ENCODE data around the gene ZC3H12D. TPM values are rescaled to one million over a fixed set of nuclear protein-coding genes. Genes with fewer than 3 reads are reported as not detected.

ZC3H12D gene
- total and polyA plus RNA-seq, 2 experiments from 2014 or later: 0.07 TPM; not detected in 1

DNA sequence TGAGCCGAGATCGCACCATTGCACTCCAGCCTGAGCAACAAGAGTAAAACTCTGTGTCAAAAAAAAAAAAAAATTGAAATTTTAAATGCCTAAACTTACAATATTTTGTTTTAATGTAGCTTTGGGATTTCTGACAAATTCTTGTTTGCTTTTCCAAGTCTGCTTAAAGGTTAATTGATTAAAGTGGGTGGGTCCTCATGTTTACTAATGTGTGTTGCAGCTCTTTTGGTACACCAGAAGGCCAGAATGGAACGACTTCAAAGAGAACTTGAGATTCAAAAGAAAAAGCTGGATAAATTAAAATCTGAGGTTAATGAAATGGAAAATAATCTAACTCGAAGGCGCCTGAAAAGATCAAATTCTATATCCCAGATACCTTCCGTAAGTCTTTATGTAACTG, 87.4 kb downstream of the ZC3H12D start (continued):
- TF ChIP-seq, protein P1, sequence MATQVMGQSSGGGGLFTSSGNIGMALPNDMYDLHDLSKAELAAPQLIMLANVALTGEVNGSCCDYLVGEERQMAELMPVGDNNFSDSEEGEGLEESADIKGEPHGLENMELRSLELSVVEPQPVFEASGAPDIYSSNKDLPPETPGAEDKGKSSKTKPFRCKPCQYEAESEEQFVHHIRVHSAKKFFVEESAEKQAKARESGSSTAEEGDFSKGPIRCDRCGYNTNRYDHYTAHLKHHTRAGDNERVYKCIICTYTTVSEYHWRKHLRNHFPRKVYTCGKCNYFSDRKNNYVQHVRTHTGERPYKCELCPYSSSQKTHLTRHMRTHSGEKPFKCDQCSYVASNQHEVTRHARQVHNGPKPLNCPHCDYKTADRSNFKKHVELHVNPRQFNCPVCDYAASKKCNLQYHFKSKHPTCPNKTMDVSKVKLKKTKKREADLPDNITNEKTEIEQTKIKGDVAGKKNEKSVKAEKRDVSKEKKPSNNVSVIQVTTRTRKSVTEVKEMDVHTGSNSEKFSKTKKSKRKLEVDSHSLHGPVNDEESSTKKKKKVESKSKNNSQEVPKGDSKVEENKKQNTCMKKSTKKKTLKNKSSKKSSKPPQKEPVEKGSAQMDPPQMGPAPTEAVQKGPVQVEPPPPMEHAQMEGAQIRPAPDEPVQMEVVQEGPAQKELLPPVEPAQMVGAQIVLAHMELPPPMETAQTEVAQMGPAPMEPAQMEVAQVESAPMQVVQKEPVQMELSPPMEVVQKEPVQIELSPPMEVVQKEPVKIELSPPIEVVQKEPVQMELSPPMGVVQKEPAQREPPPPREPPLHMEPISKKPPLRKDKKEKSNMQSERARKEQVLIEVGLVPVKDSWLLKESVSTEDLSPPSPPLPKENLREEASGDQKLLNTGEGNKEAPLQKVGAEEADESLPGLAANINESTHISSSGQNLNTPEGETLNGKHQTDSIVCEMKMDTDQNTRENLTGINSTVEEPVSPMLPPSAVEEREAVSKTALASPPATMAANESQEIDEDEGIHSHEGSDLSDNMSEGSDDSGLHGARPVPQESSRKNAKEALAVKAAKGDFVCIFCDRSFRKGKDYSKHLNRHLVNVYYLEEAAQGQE (IDR thresholded peaks at IDR 0.05; ENCODE audit: unreplicated experiment): no peak
- TF ChIP-seq ZNF114 (CRISPR knock-in tag; IDR thresholded peaks at IDR 0.05) (no peak), NANOG (IDR thresholded peaks at IDR 0.05; ENCODE audit: borderline replicate concordance) (no peak), ZNF331 (CRISPR knock-in tag; IDR thresholded peaks at IDR 0.05; ENCODE audit: low read depth) (no peak), EZH2phosphoT487 (IDR thresholded peaks at IDR 0.05; ENCODE audit: unreplicated experiment) (no peak)
- TF ChIP-seq, protein P2, sequence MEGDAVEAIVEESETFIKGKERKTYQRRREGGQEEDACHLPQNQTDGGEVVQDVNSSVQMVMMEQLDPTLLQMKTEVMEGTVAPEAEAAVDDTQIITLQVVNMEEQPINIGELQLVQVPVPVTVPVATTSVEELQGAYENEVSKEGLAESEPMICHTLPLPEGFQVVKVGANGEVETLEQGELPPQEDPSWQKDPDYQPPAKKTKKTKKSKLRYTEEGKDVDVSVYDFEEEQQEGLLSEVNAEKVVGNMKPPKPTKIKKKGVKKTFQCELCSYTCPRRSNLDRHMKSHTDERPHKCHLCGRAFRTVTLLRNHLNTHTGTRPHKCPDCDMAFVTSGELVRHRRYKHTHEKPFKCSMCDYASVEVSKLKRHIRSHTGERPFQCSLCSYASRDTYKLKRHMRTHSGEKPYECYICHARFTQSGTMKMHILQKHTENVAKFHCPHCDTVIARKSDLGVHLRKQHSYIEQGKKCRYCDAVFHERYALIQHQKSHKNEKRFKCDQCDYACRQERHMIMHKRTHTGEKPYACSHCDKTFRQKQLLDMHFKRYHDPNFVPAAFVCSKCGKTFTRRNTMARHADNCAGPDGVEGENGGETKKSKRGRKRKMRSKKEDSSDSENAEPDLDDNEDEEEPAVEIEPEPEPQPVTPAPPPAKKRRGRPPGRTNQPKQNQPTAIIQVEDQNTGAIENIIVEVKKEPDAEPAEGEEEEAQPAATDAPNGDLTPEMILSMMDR (conservative IDR thresholded peaks at IDR 0.05; ENCODE audit: low read depth in 2 of 2): no peak

Small RNA genes lying within 50 kb of the gene (small RNA-seq; reads per million reads assigned to genes)
- not detected for gene RNU7-3P (ENCODE audit: low replicate concordance)

Other genes with a start within 250 kb of the ZC3H12D start
- 59.2 and 65.5 TPM in 2 replicates for gene TAB2, start 167.3 kb downstream of the ZC3H12D start, total RNA-seq (2014; rRNA removed; shearing (Covaris generic))
- gene TAB2, start 167.3 kb downstream of the ZC3H12D start, polyA plus RNA-seq (2016; fragmentation: Nextera tagmentation; extraction: Ambion mirVana): 19.8 and 21.7 TPM in 2 replicates
- 0.74 and 1.9 TPM in 2 replicates for gene SUMO4, start 84.8 kb downstream of the ZC3H12D start, total RNA-seq (2014; rRNA removed; shearing (Covaris generic))
- 1.2 and 2.1 TPM in 2 replicates for gene SUMO4, start 84.8 kb downstream of the ZC3H12D start, polyA plus RNA-seq (2016; fragmentation: Nextera tagmentation; extraction: Ambion mirVana)
- gene PPIL4, start 61.0 kb upstream of the ZC3H12D start, total RNA-seq (2014; rRNA removed; shearing (Covaris generic)): 29.7 and 35.1 TPM in 2 replicates
- gene PPIL4, start 61.0 kb upstream of the ZC3H12D start, polyA plus RNA-seq (2016; fragmentation: Nextera tagmentation; extraction: Ambion mirVana): 35.3 and 47.3 TPM in 2 replicates
- gene GINM1, start 81.4 kb upstream of the ZC3H12D start, total RNA-seq (2014; rRNA removed; shearing (Covaris generic)): 13.4 and 19.2 TPM in 2 replicates
- gene GINM1, start 81.4 kb upstream of the ZC3H12D start, polyA plus RNA-seq (2016; fragmentation: Nextera tagmentation; extraction: Ambion mirVana): 23.5 and 24.1 TPM in 2 replicates
- gene KATNA1, start 163.7 kb upstream of the ZC3H12D start, total RNA-seq (2014; rRNA removed; shearing (Covaris generic)): 21.4 and 26.3 TPM in 2 replicates
- gene KATNA1, start 163.7 kb upstream of the ZC3H12D start, polyA plus RNA-seq (2016; fragmentation: Nextera tagmentation; extraction: Ambion mirVana): 17.2 and 19.1 TPM in 2 replicates
- 17.2 and 18.8 TPM in 2 replicates for gene LATS1, start 233.1 kb upstream of the ZC3H12D start, total RNA-seq (2014; rRNA removed; shearing (Covaris generic))
- 6.7 and 7.5 TPM in 2 replicates for gene LATS1, start 233.1 kb upstream of the ZC3H12D start, polyA plus RNA-seq (2016; fragmentation: Nextera tagmentation; extraction: Ambion mirVana)